ENCODE data around the gene C1orf159.

DNA sequence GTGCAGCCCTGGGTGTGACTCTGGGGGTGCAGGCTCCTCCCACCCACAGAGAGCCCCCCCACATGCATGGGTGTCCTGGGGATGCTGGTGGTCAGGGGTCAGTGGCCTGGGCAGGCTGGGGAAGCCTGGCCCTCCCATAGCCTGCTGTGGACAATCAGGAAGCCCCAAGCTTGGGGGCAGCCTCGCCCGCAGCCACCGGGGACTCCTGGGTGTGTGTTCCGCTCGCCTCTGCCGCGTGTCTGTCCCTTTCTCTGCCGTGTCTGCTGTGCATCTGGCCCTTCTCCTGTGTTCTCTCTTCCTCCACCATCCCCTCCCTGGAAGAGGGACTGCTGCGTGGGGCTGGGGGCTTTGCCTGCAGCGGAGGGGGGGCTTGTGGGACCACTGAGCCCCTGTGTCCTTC lies 73.1 kb downstream of the C1orf159 start:
- TF ChIP-seq, protein P1, sequence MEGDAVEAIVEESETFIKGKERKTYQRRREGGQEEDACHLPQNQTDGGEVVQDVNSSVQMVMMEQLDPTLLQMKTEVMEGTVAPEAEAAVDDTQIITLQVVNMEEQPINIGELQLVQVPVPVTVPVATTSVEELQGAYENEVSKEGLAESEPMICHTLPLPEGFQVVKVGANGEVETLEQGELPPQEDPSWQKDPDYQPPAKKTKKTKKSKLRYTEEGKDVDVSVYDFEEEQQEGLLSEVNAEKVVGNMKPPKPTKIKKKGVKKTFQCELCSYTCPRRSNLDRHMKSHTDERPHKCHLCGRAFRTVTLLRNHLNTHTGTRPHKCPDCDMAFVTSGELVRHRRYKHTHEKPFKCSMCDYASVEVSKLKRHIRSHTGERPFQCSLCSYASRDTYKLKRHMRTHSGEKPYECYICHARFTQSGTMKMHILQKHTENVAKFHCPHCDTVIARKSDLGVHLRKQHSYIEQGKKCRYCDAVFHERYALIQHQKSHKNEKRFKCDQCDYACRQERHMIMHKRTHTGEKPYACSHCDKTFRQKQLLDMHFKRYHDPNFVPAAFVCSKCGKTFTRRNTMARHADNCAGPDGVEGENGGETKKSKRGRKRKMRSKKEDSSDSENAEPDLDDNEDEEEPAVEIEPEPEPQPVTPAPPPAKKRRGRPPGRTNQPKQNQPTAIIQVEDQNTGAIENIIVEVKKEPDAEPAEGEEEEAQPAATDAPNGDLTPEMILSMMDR (IDR thresholded peaks at IDR 0.05; ENCODE audit: poor library complexity), result no peak
- TF ChIP-seq EZH2phosphoT487 (IDR thresholded peaks at IDR 0.05; ENCODE audit: low read depth, severe bottlenecking, unreplicated experiment), result no peak
